Renal cortex interstitium (tissue), 11 donors: ENCODE results near the gene PRKAR1B. TPM values are rescaled to one million over a fixed set of nuclear protein-coding genes. Genes with fewer than 3 reads are reported as not detected.

Source experiments
- DNase-seq, 11 donors: peaks; one replicate each; pipeline ENCODE4 v3.0.0-alpha.2; 2013; ENCODE audit warnings: low read depth in 9 of 11, low spot score in 4 of 11; ENCODE audit errors: extremely low read depth in 1 of 11
- polyA plus RNA-seq, 3 donors: library from polyadenylated mRNA; unstranded; fragments of 120-200 nt; gene quantifications; one replicate each; pipeline ENCODE4 v1.2.1, GENCODE V29; 2013; ENCODE audit not compliant: insufficient read length in 3 of 3

Gene PRKAR1B
- polyA plus RNA-seq, 3 donors: 31.7 to 43.1 (median 41.8) TPM

GRCh38 chr7:507623-508300 is 219.3 kb downstream of the PRKAR1B start:
- no peak for DNase-seq

GRCh38 chr7:506921-507622 is 220.0 kb downstream of the PRKAR1B start:
- DNase-seq: no peak

- no peak for DNase-seq
These were observed 220.7 kb downstream of the PRKAR1B start for GRCh38 chr7:506391-506831.

GRCh38 chr7:505171-505570 is 221.9 kb downstream of the PRKAR1B start:
- DNase-seq: no peak

GRCh38 chr7:504221-505111 is 222.6 kb downstream of the PRKAR1B start:
- no peak for DNase-seq

- no peak for DNase-seq
These were observed 223.4 kb downstream of the PRKAR1B start for GRCh38 chr7:503575-504111.

- no peak for DNase-seq
These were observed 224.8 kb downstream of the PRKAR1B start for GRCh38 chr7:502296-502695.

- DNase-seq: no peak
These were observed 225.6 kb downstream of the PRKAR1B start for GRCh38 chr7:501526-501925.

- DNase-seq: no peak
These were observed 226.3 kb downstream of the PRKAR1B start for GRCh38 chr7:500521-501420.

GRCh38 chr7:499853-500485 is 227.1 kb downstream of the PRKAR1B start:
- no peak for DNase-seq

Other genes with a start within 250 kb of the PRKAR1B start
- 10 to 100 TPM; 42.8 to 49.1 (median 45.0) TPM for gene PDGFA, start 207.4 kb downstream of the PRKAR1B start, polyA plus RNA-seq
- 10 to 100 TPM; 33.1 to 40.4 (median 37.0) TPM for gene DNAAF5, start 582 bp downstream of the PRKAR1B start, polyA plus RNA-seq
- 100 to 1,000 TPM; 127 to 168 (median 131) TPM for gene SUN1, start 105.2 kb upstream of the PRKAR1B start, polyA plus RNA-seq
- gene GET4, start 149.3 kb upstream of the PRKAR1B start, polyA plus RNA-seq: 10 to 100 TPM; 33.6 to 64.9 (median 46.5) TPM
- 10 to 100 TPM in 2 of 3 donors, 1 to 10 TPM in 1; 9.9 to 20.8 (median 15.4) TPM for gene ADAP1, start 227.4 kb upstream of the PRKAR1B start, polyA plus RNA-seq
- 10 to 100 TPM; 10.8 to 17.9 (median 12.4) TPM for gene COX19, start 248.3 kb upstream of the PRKAR1B start, polyA plus RNA-seq